ENCODE data around the gene FXYD4.
"Not testable (repeated sequence)": the region's sequence is repeated elsewhere in the genome, so short reads cannot be mapped to it uniquely, and the experiment has no call there.

FXYD4 gene

GRCh38 chr10:43371418-43371817 is at the start of gene FXYD4:
TSS of gene FXYD4 (plus strand) at chr10:43371636. CDS start at chr10:43373747, 2,111 bp downstream.
- DNase-seq, result no peak

DNA sequence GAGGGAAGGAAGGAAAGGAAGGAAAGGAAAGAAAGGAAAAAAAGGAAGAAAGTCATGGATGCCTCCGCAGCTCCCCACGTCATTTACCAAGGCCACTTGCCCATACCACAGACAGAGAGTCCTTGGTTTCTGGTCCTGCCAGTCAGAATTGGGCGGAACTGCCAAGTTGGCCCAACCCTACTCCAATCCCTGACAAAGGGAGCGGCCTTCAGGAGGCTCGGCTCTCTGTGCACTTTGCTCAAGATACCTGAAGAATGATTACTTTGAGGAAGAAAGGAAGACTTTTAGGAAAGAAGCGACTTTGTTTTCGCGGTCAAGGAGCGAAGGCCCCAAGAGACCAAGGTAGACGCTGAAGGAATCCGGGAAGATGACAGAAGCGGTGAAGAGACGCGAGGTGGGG is 49.1 kb upstream of the FXYD4 start:
- DNase-seq, result peak; percentile 48

GRCh38 chr10:43322769-43323168 is 48.7 kb upstream of the FXYD4 start:
- peak; percentile 82 for DNase-seq

GRCh38 chr10:43323245-43323644 is 48.2 kb upstream of the FXYD4 start:
- peak; percentile 15 for DNase-seq

GRCh38 chr10:43324876-43325275 is 46.6 kb upstream of the FXYD4 start:
- no peak for DNase-seq

- DNase-seq, result no peak
Observed at GRCh38 chr10:43327171-43327570, 44.3 kb upstream of the FXYD4 start.

DNA sequence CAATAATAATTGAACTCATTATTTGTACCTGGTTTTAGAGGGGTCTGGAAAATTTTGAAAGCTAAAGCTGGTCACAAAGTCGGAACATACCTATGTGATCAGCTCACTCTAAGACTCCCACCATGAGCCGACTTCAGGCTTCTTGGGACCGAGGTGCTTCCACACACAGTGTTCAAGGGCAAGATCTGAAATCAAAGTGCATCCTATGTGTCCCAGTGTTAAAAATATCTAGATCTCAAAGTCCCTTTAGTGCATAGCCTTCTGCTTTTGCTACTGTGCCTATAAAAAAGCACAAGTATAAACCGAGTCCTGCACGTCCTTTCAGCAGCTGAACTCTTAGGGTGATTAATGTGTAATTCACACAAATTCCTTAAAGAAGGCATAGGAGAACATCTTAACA is 43.5 kb upstream of the FXYD4 start:
- DNase-seq, result no peak

DNA sequence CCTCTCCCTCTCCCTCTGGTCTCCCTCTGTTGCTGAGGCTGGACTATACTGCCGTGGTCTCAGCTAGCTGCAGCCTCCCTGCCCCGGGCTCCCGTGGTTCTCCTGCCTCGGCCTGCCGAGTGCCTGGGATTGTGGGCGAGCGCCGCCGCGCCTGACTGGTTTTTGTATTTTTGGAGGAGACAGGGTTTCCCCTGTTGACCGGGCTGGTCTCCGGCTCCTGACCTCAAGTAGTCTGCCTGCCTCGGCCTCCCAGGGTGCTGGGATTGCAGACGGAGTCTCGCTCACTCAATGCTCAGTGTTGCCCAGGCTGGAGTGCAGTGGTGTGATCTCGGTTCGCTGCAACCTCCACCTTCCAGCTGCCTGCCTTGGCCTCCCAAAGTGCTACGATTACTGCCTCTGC is 42.6 kb upstream of the FXYD4 start:
- not testable (repeated sequence) for DNase-seq

DNA sequence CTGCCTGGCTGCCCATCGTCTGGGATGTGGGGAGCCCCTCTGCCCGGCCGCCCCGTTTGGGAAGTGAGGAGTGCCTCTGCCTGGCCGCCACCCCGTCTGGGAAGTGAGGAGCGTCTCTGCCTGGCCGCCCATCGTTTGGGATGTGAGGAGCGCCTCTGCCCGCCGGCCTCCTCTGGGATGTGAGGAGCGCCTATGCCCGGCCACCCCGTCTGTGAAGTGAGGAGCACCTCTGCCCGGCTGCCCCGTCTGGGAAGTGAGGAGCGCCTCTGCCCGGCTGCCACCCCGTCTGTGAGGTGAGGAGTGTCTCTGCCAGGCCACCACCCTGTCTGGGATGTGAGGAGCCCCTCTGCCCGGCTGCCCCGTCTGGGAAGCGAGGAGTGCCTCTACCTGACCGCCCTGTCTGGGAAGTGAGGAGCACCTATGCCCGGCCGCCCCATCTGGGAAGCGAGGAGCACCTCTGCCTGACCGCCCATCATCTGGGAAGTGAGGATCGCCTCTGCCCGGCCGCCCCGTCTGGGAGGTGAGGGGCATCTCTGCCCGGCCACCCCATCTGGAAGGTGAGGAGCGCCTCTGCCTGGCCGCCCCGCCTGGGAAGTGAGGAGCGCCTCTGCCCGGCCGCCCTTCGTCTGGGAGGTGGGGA is 42.1 kb upstream of the FXYD4 start:
- DNase-seq, result not testable (repeated sequence)

- not testable (repeated sequence) for DNase-seq
Observed at GRCh38 chr10:43330049-43330823, 41.2 kb upstream of the FXYD4 start.

- not testable (repeated sequence) for DNase-seq
Observed at GRCh38 chr10:43330824-43331127, 40.7 kb upstream of the FXYD4 start.

DNA sequence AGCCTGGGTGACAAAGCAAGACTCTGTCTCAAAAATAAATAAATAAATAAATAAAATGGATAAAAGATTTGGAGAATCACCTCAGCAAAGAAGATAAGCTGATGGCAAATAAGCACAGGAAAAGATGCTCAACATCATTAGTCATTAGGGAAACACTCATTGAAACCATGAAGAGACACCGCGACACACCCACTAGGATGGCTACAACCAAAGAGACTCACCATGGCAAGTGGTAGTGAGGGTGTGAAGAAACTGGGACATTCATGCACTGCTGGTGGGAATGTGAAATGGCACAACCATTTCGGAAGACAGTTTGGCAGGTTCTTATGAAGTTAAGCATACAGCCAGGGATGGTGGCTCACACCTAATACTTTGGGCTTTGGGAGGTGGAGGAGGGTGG is 37.8 kb upstream of the FXYD4 start:
- no peak for DNase-seq

DNA sequence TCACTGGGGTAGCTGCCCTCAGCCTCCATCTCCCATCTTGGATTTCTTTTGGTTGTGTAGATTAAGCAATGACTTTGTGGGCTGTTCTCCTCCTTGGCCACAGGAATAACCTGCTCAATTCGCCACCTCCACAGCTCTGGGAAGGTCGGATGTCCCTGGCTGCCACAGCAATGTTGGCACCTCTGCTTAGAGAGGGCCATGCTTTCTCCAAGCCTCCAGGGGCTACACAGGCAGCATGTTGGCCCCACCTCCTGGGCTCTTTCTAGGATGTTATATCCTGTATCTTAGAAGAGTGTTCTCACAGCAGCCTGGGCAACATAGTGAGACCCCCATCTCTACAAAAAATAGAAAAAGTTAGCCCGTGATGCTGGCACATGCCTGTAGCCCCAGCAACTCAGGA is 35.4 kb upstream of the FXYD4 start:
- no peak for DNase-seq

GRCh38 chr10:43336641-43337318 is 34.7 kb upstream of the FXYD4 start:
- no peak for DNase-seq

DNA sequence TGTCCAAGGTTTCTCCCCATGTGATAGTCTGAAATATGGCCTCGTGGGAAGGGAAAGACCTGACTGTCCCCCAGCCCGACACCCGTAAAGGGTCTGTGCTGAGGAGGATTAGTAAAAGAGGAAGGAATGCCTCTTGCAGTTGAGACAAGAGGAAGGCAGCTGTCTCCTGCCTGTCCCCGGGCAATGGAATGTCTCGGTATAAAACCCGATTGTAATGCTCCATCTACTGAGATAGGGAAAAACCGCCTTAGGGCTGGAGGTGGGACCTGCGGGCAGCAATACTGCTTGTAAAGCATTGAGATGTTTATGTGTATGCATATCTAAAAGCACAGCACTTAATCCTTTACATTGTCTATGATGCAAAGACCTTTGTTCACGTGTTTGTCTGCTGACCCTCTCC is 33.9 kb upstream of the FXYD4 start:
- DNase-seq, result not testable (repeated sequence)

DNA sequence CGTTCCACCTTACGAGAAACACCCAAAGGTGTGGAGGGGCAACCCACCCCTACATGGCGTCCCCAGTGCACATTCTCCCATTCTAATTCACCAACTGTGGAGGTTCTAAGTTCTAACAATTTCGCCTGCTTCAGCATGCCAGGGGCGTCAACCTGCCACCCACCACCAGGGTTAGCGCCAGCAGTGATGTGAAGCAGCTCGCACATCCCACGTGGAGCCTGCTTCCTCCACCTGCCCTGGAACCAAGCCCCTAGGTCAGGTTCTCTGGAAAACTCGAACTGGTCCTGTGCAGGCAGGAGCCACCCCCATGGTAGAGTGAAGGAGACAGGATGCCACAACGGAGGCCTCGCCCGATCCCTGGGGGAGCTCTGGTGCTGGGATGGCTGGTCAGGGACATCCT is 33.3 kb upstream of the FXYD4 start:
- no peak for DNase-seq

GRCh38 chr10:43339136-43339535 is 32.3 kb upstream of the FXYD4 start:
- no peak for DNase-seq

DNA sequence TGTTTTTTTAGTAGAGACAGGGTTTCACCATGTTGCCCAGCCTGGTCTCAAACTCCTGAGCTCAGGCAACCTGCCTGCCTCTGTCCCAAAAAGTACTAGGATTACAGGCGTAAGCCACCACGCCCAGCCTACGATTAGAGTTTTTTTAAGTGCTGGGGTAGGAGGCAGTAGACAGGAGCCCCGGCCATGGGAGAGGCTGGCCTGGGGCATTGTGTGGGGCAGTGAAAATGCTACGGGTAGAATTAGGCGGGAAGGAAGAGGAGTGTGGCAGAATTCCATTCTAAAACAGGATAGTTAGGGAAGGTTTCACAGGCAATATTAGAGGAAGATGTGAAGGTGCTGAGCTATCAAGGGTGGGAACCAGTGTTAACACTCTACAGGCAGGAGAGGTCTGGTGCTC is 31.3 kb upstream of the FXYD4 start:
- DNase-seq, result no peak

DNA sequence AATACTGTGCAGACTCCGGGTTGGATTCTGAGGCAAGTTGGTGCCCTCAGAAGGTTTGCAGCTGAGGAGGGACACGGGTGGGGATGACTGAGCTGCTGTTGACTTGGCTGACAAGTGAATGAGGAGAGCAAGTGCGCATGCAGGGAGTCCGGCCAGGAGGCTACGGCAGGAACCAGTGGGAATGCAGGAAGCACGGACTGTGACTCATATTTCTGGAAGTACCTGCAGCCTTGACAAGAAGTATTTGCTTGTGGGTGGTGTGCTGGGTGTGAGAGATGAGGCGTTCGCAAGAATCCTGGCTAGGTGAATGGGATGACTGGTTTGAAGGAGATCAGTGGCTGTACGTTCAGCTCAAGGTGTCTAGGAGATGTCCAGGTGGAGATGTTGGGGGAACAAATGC is 30.8 kb upstream of the FXYD4 start:
- no peak for DNase-seq

- DNase-seq, result no peak
Observed at GRCh38 chr10:43341450-43341849, 30.0 kb upstream of the FXYD4 start.

DNA sequence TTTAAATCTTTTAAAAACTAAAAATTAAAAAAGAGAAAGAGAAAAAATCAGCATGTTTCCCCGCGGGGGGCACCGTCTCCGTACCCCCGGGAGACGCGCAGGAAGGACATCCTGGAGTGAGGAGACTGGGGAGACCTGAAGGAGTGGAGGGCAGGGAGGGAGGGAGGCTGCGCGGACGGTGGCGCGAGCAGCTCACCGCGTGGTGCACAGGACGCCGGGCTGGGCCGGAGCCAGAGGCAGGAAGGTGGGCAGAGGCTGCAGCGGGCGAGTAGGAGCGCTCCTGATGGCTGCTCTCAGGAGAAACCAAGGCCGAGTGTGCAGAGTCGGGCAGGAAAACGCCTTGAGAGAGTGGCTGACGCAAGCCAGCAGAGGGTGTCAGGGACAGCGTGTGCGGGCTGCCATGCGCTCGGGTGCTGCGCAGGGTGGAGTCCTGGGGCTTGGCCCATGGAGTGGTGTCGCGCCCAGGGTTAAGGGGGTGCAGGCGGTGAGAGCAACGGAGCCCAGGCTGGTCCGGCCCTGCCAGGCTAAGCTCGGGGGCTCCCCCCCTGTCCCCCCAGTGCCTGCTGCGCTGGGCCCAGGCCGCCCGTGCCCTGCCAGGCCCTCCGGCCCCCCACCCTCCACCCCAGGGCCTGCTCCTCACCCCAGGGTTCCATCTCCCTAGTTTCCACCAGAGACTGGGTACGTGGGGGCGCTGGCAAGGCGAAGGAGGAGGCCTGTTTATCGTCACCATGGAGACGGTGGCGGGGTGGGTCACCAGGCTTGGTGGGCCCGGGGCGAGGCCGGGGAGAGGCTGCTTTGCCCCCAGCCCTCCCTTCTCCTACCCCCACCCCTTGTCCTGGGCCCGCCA is 28.9 kb upstream of the FXYD4 start:
- no peak for DNase-seq

DNA sequence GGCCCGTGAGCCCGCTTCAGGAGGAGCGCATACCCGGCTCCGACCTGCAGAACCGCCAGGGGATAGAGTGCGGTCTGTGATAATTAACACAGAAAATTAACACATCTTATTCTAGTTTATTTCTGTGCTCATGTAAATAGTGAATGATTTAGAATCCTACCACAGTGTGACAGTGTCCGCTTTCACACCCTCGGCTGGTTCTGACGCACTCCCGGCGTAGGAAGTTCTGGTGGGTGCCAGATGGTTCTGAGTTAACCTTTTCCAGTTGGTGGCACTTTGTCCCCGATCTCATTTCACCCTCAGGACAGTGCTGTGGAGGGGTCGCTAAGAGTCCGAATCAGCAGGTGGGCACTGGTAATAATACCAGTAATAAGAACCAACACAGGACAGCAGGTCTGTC is 28.3 kb upstream of the FXYD4 start:
- no peak for DNase-seq

- DNase-seq, result no peak
Observed at GRCh38 chr10:43344051-43344450, 27.4 kb upstream of the FXYD4 start.
